GM12872 (cell line): ENCODE data around the gene UBE2R2.

ENCODE experiments used
- TF ChIP-seq, protein P1 (sequence below): IDR thresholded peaks from 3 replicates; pipeline ENCODE4 v1.5.1; 2011; ENCODE audit warnings: low read depth, mild to moderate bottlenecking, low read length, moderate library complexity; ENCODE audit not compliant: insufficient read depth

Gene UBE2R2

GRCh38 chr9:33903157-33903780 lies 86.3 kb downstream of the UBE2R2 start:
- TF ChIP-seq, protein P1, sequence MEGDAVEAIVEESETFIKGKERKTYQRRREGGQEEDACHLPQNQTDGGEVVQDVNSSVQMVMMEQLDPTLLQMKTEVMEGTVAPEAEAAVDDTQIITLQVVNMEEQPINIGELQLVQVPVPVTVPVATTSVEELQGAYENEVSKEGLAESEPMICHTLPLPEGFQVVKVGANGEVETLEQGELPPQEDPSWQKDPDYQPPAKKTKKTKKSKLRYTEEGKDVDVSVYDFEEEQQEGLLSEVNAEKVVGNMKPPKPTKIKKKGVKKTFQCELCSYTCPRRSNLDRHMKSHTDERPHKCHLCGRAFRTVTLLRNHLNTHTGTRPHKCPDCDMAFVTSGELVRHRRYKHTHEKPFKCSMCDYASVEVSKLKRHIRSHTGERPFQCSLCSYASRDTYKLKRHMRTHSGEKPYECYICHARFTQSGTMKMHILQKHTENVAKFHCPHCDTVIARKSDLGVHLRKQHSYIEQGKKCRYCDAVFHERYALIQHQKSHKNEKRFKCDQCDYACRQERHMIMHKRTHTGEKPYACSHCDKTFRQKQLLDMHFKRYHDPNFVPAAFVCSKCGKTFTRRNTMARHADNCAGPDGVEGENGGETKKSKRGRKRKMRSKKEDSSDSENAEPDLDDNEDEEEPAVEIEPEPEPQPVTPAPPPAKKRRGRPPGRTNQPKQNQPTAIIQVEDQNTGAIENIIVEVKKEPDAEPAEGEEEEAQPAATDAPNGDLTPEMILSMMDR: no peak

DNA sequence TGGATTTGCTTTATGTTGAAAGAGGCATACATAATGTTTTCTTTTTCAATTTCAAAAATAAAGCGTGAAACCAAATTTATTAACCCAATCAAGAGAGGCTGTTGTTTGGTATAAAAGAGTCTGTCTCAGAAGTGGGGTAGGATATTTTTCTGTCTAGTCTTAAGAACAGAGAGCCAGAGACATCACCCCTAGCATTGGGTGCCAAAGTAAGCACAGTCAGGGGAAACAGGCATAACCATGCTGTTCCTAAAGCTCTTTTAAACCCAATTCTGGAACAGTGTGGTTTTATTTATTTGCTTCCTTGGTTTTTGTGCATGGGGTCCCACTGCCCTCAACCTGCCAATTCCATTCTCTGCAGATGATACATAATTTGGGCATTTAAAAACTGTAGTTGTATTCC lies 88.2 kb downstream of the UBE2R2 start:
- TF ChIP-seq, protein P1: no peak

DNA sequence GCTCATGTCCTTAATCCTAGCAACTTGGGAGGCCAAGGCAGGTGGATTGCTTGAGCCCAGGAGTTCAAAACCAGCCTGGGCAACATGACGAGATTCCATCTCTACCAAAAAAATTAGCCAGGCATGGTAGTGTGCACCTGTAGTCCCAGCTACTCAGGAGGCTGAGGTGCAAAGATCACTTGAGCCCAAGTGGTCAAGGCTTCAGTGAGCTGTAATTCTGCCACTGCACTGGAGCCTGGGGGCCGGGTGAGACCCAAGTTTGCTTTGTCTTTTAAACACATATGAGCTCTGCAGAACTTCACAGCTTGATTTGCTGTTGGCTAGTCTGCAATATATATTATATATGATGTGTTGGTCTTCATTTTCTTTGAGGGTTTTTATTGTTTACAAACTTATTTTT lies 89.8 kb downstream of the UBE2R2 start:
- TF ChIP-seq, protein P1: no peak

DNA sequence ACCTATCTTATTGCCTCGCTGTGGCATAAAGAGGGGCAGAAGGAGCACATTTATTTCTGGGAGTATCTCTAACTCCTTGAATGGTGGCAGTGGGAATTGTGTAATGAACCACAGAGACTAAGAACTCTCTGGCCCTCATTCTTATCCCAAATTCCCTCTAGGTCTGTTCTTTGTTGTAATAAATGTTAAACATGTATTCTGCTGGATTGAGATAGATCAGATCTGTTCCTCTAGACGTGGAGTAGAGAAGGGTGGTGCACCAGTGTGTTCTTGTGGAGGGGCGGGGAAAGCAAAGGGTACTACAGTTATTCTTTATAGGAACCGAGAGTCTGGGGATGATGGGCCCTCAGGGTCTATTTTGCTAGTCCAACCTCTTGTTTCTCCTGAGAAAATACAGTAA lies 90.4 kb downstream of the UBE2R2 start:
- TF ChIP-seq, protein P1: no peak

- TF ChIP-seq, protein P1: no peak
These were observed 91.2 kb downstream of the UBE2R2 start for GRCh38 chr9:33908114-33908513.

DNA sequence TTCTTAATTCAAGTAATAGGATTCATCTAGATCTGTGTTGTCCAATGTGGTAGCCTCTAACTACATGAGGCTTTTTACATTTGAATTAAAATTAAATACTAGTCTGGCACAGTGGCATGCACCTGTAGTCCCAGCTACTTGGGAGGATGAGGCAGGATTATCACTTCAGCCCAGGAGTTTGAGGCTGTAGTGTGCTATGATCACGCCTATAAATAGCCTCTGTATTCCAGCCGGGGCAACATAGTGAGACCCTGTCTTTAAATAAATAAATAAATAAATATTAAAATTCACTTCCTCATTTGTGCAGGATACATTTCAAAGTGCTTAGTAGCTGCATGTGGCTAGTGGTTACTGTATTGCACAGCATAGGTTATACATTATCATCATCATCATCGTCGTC lies 91.8 kb downstream of the UBE2R2 start:
- TF ChIP-seq, protein P1: no peak

DNA sequence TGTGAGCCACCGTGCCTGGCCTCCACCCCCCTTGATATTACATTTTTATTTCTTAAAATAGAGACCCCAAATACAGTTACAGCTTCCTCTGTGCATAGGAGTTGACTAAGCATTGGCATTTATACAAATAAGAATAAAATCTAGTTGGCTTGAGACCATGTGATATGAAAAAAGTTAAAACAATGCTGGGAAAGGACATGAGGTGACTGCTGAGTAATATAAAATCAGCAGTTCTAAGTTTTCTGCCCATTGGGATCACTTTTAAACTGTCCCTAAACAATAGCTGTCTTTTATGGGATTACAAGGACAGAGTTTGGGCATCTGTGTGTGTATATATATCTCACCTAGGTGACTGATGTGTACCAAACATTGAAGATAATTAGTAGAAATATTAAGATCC lies 96.6 kb downstream of the UBE2R2 start:
- TF ChIP-seq, protein P1: no peak
